Upper lobe of left lung (tissue), 6 donors: ENCODE measurements around the gene ATF7. TPM values are rescaled to one million over a fixed set of nuclear protein-coding genes. Genes with fewer than 3 reads are reported as not detected.

ENCODE experiments used
- ATAC-seq, 2 donors: fragments of 200-7000 bp; cut with Tn5 transposase; one replicate each; pipeline ENCODE4 v1.9.1; 2022; ENCODE audit warnings: mild to moderate bottlenecking in 2 of 2, moderate library complexity in 2 of 2; ENCODE audit not compliant: low FRiP score in 2 of 2
- DNase-seq, 2 donors: peaks; one replicate each; pipeline ENCODE4 v3.0.0-alpha.2; 2019 to 2020
- H3K27ac ChIP-seq, 4 donors: fragments of 200-600 bp; sonication (generic); one replicate each; pipeline ENCODE4 v1.5.1; 2016 to 2019
- H3K27me3 ChIP-seq, 4 donors: fragments of 200-600 bp; sonication (generic); one replicate each; pipeline ENCODE4 v1.5.1; 2017 to 2019
- H3K36me3 ChIP-seq, 4 donors: fragments of 200-600 bp; sonication (generic); one replicate each; pipeline ENCODE4 v1.5.1; 2016 to 2019
- H3K4me1 ChIP-seq, 4 donors: fragments of 200-600 bp; sonication (generic); one replicate each; pipeline ENCODE4 v1.5.1; 2018 to 2019
- H3K4me3 ChIP-seq, 4 donors: fragments of 200-600 bp; sonication (generic); one replicate each; pipeline ENCODE4 v1.5.1; 2017 to 2019; ENCODE audit warnings: mild to moderate bottlenecking in 2 of 4, moderate library complexity in 1 of 4
- H3K9me3 ChIP-seq, 4 donors: fragments of 200-600 bp; sonication (generic); one replicate each; pipeline ENCODE4 v1.5.1; 2018 to 2019
- EP300 ChIP-seq, 4 donors: sonication (generic); formaldehyde crosslinking; IDR thresholded peaks; one replicate each; pipeline ENCODE4 v1.5.1; 2017; ENCODE audit warnings: antibody characterized with exemption in 4 of 4, control low read depth in 2 of 4
- POLR2A ChIP-seq, 4 donors: fragments of 450-650 bp; IDR thresholded peaks; one replicate each; pipeline ENCODE4 v1.5.1; 2016 to 2017; ENCODE audit warnings: antibody characterized with exemption in 4 of 4, mild to moderate bottlenecking in 2 of 4
- POLR2AphosphoS5 ChIP-seq, 2 donors: sonication (generic); formaldehyde crosslinking; IDR thresholded peaks; one replicate each; pipeline ENCODE4 v1.5.1; 2017; ENCODE audit warnings: antibody characterized with exemption in 2 of 2
- WGBS, 2 donors: methylation state at CpG; one replicate each; pipeline ENCODE4 v1.1.5; 2017 to 2018; 5-methylcytosine and 5-hydroxymethylcytosine counted together
- total RNA-seq, 6 donors: library from RNA; depleted of rRNA in 4 of 6; stranded (reverse); fragments of >200 nt in 4 of 6; gene quantifications; one replicate each; pipeline versions ENCODE4 v1.1.0 to v1.2.1, GENCODE V29; 2016 to 2021
- TF ChIP-seq, protein P1 (sequence below), 6 experiments: fragments of 450-650 bp in 4 of 6; fragments of 200-600 bp in 2 of 6; sonication (generic) in 2 of 6; IDR thresholded peaks; one replicate each; pipeline ENCODE4 v1.5.1; 2016 to 2019; ENCODE audit warnings: antibody characterized with exemption in 6 of 6
- donor health status: DM: no; HTN: no; CAD: no; lungs with moderate emphysema.
- donor health status: DM: no; HTN: yes; CAD: no; lungs with severe emphysema.

ATF7 gene
- total RNA-seq, 6 donors from 2014 or later: 23.4 to 48.9 (median 41.2) TPM

DNA sequence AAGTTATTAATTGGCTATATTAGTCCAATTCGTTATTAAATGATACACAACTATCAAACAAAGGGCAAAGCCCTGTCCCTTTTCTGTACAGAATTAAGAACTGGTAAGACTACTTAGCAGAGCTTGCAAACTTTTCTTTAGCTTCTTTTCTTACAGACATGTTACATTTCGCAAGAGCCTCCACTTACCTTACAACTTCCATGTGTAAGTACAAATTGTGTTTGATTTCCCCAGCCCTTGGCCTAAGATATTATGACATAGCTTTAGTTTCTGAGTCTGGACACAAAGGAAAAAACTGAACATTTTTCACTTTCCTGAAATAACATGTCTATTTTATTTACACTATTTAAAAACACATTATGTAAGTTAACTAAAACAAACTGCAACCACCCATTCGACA is 1.7 kb downstream of the ATF7 start:
- ATAC-seq (no peak), DNase-seq (no peak)
- Histone ChIP-seq H3K36me3 (peaks cover 0 to 3% (median 0%) of the 10 kb centered on the region in 4 donors), H3K27me3 (no peaks in the 10 kb centered on the region), H3K9me3 (no peaks in the 10 kb centered on the region), H3K4me3 (peak overlapping the region; percentile 9 to 68 (median 61)), H3K27ac (peak overlapping the region; percentile 87 to 98 (median 94)), H3K4me1 (peaks cover 31 to 54% (median 38%) of the 10 kb centered on the region in 4 donors)
- no peak for TF ChIP-seq POLR2A (IDR thresholded peaks at IDR 0.05)
- TF ChIP-seq EP300 (IDR thresholded peaks at IDR 0.05): no peak
- TF ChIP-seq, protein P1, sequence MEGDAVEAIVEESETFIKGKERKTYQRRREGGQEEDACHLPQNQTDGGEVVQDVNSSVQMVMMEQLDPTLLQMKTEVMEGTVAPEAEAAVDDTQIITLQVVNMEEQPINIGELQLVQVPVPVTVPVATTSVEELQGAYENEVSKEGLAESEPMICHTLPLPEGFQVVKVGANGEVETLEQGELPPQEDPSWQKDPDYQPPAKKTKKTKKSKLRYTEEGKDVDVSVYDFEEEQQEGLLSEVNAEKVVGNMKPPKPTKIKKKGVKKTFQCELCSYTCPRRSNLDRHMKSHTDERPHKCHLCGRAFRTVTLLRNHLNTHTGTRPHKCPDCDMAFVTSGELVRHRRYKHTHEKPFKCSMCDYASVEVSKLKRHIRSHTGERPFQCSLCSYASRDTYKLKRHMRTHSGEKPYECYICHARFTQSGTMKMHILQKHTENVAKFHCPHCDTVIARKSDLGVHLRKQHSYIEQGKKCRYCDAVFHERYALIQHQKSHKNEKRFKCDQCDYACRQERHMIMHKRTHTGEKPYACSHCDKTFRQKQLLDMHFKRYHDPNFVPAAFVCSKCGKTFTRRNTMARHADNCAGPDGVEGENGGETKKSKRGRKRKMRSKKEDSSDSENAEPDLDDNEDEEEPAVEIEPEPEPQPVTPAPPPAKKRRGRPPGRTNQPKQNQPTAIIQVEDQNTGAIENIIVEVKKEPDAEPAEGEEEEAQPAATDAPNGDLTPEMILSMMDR (IDR thresholded peaks at IDR 0.05): no peak
- TF ChIP-seq POLR2AphosphoS5 (IDR thresholded peaks at IDR 0.05): no peak
- 28% methylated on average over 3 of the region's 3 CpGs for WGBS, 2 donors

DNA sequence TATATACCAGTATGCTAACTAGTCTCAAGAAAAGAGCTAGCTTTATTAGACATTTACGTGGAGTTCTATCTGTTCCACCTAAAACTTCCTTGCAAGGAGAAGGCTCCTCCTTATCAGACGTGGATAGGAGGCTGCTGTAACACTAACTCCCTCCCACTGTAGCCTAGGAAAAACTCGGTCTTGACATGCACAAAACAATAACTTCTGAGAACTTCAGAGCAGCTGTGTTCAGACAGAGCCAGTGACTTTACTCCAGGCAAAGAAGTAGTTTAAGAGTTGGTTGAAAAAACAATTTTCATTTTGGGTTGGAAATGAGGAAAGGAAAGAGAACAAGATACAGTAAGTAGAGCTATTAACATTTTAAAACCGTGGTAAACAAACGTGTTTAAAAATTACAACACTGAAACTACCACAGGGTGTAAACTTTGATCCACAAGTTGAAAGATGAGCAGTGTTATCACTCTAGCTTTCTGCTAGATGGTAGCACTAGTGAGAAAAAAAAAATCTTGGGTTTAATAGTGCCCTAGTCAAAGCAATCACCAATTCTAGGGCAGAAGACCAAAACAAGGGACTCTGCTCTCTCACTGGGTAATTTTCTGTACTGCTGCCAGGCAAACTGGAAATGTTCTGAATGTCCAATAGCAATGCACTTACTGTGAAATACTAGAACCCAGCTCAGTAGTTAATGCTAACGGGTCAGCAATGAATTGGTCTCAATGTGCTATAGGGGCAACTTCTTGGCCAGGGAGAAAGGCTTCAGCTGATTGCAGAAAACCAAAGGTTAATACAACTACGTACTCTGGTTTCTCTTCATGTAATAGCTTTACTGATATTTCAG is 2.4 kb downstream of the ATF7 start:
- WGBS, 2 donors: 7 to 17% methylated on average over 7 of the region's 7 CpGs
- H3K27me3 ChIP-seq: no peaks in the 10 kb centered on the region
- DNase-seq: peak in 1 of 2 donors; percentile 31
- TF ChIP-seq POLR2A (IDR thresholded peaks at IDR 0.05) (peak in 2 of 4 donors; percentile 57 to 62), POLR2AphosphoS5 (IDR thresholded peaks at IDR 0.05) (no peak), EP300 (IDR thresholded peaks at IDR 0.05) (no peak)
- TF ChIP-seq, protein P1 (IDR thresholded peaks at IDR 0.05): no peak
- no peaks in the 10 kb centered on the region for H3K9me3 ChIP-seq
- ATAC-seq: no peak
- peaks cover 0 to 3% (median 0%) of the 10 kb centered on the region in 4 donors for H3K36me3 ChIP-seq
- peaks cover 35 to 61% (median 43%) of the 10 kb centered on the region in 4 donors for H3K4me1 ChIP-seq
- peak overlapping the region; percentile 3 to 68 (median 61) for H3K4me3 ChIP-seq
- H3K27ac ChIP-seq: peak overlapping the region; percentile 87 to 98 (median 94)

DNA sequence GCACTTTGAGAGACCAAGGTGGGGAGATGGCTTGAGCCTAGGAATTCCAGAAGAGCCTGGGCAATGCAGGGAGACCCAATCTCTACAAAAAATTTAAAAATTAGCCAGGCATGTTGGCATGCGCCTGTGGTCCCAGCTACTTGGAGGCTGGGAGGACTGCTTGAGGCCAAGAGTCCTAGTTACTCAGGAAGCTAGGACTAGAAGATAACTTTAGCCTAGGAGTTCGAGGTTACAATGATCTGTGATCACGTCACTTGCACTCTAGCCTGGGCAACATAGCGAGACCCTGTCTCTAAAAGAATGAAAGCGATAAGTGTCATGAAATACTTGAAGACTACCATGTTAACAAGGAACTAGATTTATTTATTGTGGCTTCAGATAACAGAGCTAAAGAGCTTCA is 3.5 kb downstream of the ATF7 start:
- no peak for DNase-seq
- WGBS, 2 donors: 83 to 85% methylated on average over 5 of the region's 5 CpGs
- Histone ChIP-seq H3K27ac (peak overlapping the region in 3 of 4 donors; percentile 1 to 96 (median 49)), H3K27me3 (no peaks in the 10 kb centered on the region), H3K9me3 (no peaks in the 10 kb centered on the region), H3K4me3 (no peak overlapping the region), H3K36me3 (peaks cover 0 to 3% (median 0%) of the 10 kb centered on the region in 4 donors), H3K4me1 (peaks cover 35 to 70% (median 51%) of the 10 kb centered on the region in 4 donors)
- ATAC-seq: no peak
- no peak for TF ChIP-seq POLR2AphosphoS5 (IDR thresholded peaks at IDR 0.05)
- TF ChIP-seq, protein P1 (IDR thresholded peaks at IDR 0.05): no peak
- TF ChIP-seq EP300 (IDR thresholded peaks at IDR 0.05): no peak
- TF ChIP-seq POLR2A (IDR thresholded peaks at IDR 0.05): no peak

DNA sequence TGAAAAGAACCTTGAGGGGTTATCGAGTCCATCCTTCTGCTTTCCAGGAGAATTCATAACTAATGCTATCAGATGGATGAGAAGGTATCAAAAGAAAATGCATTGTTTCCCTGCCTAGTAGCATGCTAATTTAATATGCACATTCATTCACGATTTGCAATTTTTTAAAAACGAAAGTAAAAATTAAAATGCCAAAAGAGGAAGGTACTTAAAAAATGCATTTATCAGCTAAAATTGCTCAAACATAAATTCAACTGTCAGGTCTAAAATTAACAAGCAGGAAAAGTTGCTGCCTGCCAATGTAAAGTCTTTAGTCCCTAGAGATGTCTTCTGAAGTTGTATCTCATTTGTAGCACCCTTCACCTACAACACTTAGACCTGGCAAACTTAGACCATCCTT is 7.9 kb downstream of the ATF7 start:
- peak overlapping the region in 3 of 4 donors; percentile 10 to 27 (median 25) for H3K4me3 ChIP-seq
- no peak for TF ChIP-seq POLR2A (IDR thresholded peaks at IDR 0.05)
- no peak for TF ChIP-seq POLR2AphosphoS5 (IDR thresholded peaks at IDR 0.05)
- TF ChIP-seq, protein P1 (IDR thresholded peaks at IDR 0.05): no peak
- no peak for TF ChIP-seq EP300 (IDR thresholded peaks at IDR 0.05)
- peak overlapping the region; percentile 39 to 78 (median 54) for H3K27ac ChIP-seq
- no peak for DNase-seq
- 13 to 17% methylated on average over 3 of the region's 3 CpGs for WGBS, 2 donors
- H3K9me3 ChIP-seq: no peaks in the 10 kb centered on the region
- H3K4me1 ChIP-seq: peaks cover 28 to 75% (median 58%) of the 10 kb centered on the region in 4 donors
- no peak for ATAC-seq
- H3K27me3 ChIP-seq: no peaks in the 10 kb centered on the region
- peaks cover 0 to 21% (median 3%) of the 10 kb centered on the region in 4 donors for H3K36me3 ChIP-seq
